IMR-90 (cell line): ENCODE data around the gene CEP72. TPM values are rescaled to one million over a fixed set of nuclear protein-coding genes. Genes with fewer than 3 reads are reported as not detected.
"Not testable (repeated sequence)": the region's sequence is repeated elsewhere in the genome, so short reads cannot be mapped to it uniquely, and the experiment has no call there.

ENCODE experiments used
- ATAC-seq: fragments of 200-7000 bp; cut with Tn5 transposase; 2 replicates; pipeline ENCODE4 v1.9.1; 2020; ENCODE audit warnings: low read depth, mild to moderate bottlenecking, moderate library complexity
- BruUV-seq: library from RNA; stranded (reverse); fragments of 400-500 nt; replicated peaks from 2 replicates; lab custom pipeline; 2021; lab: Mats Ljungman, UMichigan
- CTCF ChIA-PET: fragments of 300-600 bp; formaldehyde crosslinking; extraction: SDS; loops from one replicate; lab custom pipeline; 2021; ENCODE audit warnings: antibody characterized with exemption; lab: Yijun Ruan, JAX
- POLR2A ChIA-PET: fragments of 300-600 bp; sonication (Branson Sonifier 250); formaldehyde crosslinking; loops from one replicate; lab custom pipeline; 2022; ENCODE audit warnings: antibody characterized with exemption; ENCODE audit not compliant: unreplicated experiment; lab: Charles Lee
- DNase-seq: peaks from one replicate; pipeline ENCODE4 v3.0.0; 2013
- H2AFZ ChIP-seq: replicated peaks from 2 replicates; pipeline ENCODE3; 2013; ENCODE audit warnings: low read length, mild to moderate bottlenecking; ENCODE audit not compliant: poor library complexity
- H2AK5ac ChIP-seq: 2 replicates; pipeline ENCODE4 v1.6.1; 2013; ENCODE audit warnings: low read depth, low read length, inconsistent platforms
- H2AK9ac ChIP-seq: replicated peaks from 2 replicates; pipeline ENCODE3; 2013; ENCODE audit warnings: mild to moderate bottlenecking, low read depth, low read length, moderate library complexity; ENCODE audit not compliant: poor library complexity
- H2BK120ac ChIP-seq: 2 replicates; pipeline ENCODE4 v1.6.1; 2013; ENCODE audit warnings: low read depth, low read length, inconsistent platforms
- H2BK15ac ChIP-seq: 3 replicates; pipeline ENCODE4 v1.6.1; 2013; ENCODE audit warnings: low read depth, low read length, inconsistent platforms
- H2BK20ac ChIP-seq: 2 replicates; pipeline ENCODE4 v1.6.1; 2013; ENCODE audit warnings: low read depth, mild to moderate bottlenecking, inconsistent platforms, low read length, moderate library complexity
- H2BK5ac ChIP-seq: 2 replicates; pipeline ENCODE4 v1.6.1; 2013; ENCODE audit warnings: mild to moderate bottlenecking, low read depth, low read length, inconsistent platforms; ENCODE audit not compliant: poor library complexity, severe bottlenecking
- H3K14ac ChIP-seq: replicated peaks from 2 replicates; pipeline ENCODE4 v1.6.1; 2013; ENCODE audit warnings: low read depth, low read length, inconsistent platforms
- H3K18ac ChIP-seq: 2 replicates; pipeline ENCODE4 v1.6.1; 2013; ENCODE audit warnings: low read depth, low read length, control low read depth
- H3K23ac ChIP-seq: 2 replicates; pipeline ENCODE4 v1.6.1; 2013; ENCODE audit warnings: low read depth, low read length, inconsistent platforms
- H3K27ac ChIP-seq: 2 replicates; pipeline ENCODE4 v1.5.1; 2013; ENCODE audit warnings: mild to moderate bottlenecking, control low read depth, low read length; ENCODE audit not compliant: insufficient read depth
- H3K27me3 ChIP-seq: 2 replicates; pipeline ENCODE4 v1.6.1; 2013; ENCODE audit warnings: low read length; ENCODE audit not compliant: control insufficient read depth, insufficient read depth
- H3K36me3 ChIP-seq: 2 replicates; pipeline ENCODE4 v1.6.1; 2013; ENCODE audit warnings: low read length, mixed read lengths; ENCODE audit not compliant: control insufficient read depth, insufficient read depth
- H3K4ac ChIP-seq: 2 replicates; pipeline ENCODE4 v1.6.1; 2013; ENCODE audit warnings: low read depth, low read length, inconsistent platforms
- H3K4me1 ChIP-seq: 2 replicates; pipeline ENCODE4 v1.6.1; 2013; ENCODE audit warnings: low read length, mixed read lengths; ENCODE audit not compliant: control insufficient read depth, insufficient read depth
- H3K4me2 ChIP-seq: 2 replicates; pipeline ENCODE4 v1.6.1; 2013; ENCODE audit warnings: low read depth, mild to moderate bottlenecking, control low read depth, low read length, moderate library complexity
- H3K4me3 ChIP-seq: 2 replicates; pipeline ENCODE4 v1.5.1; 2013; ENCODE audit warnings: low read depth, mild to moderate bottlenecking, control low read depth, low read length, moderate library complexity; ENCODE audit not compliant: insufficient read depth
- H3K56ac ChIP-seq: 2 replicates; pipeline ENCODE4 v1.6.1; 2013; ENCODE audit warnings: low read length, inconsistent platforms; ENCODE audit not compliant: insufficient read depth; ENCODE audit errors: extremely low read depth
- H3K79me1 ChIP-seq, 2 experiments: 2 replicates each; pipeline ENCODE4 v1.6.1; 2013; ENCODE audit warnings: low read length in 2 of 2, inconsistent platforms in 1 of 2, low read depth in 1 of 2
- H3K9ac ChIP-seq: 2 replicates; pipeline ENCODE4 v1.6.1; 2013; ENCODE audit warnings: low read depth, low read length, control low read depth
- H3K9me1 ChIP-seq: 2 replicates; pipeline ENCODE4 v1.6.1; 2013; ENCODE audit warnings: low read length, inconsistent platforms; ENCODE audit not compliant: insufficient read depth
- H3K9me3 ChIP-seq: 2 replicates; pipeline ENCODE4 v1.6.1; 2013; ENCODE audit warnings: low read length; ENCODE audit not compliant: control insufficient read depth, insufficient read depth
- H4K20me1 ChIP-seq: 2 replicates; pipeline ENCODE4 v1.6.1; 2013; ENCODE audit warnings: low read length, inconsistent platforms; ENCODE audit not compliant: insufficient read depth
- H4K5ac ChIP-seq: 2 replicates; pipeline ENCODE4 v1.6.1; 2013; ENCODE audit warnings: mild to moderate bottlenecking, low read depth, low read length, control low read depth
- H4K8ac ChIP-seq, 2 experiments: 2 replicates each; pipeline ENCODE4 v1.6.1; 2013; ENCODE audit warnings: low read depth in 2 of 2, low read length in 2 of 2, control low read depth in 1 of 2, inconsistent platforms in 1 of 2
- H4K91ac ChIP-seq: 2 replicates; pipeline ENCODE4 v1.6.1; 2013; ENCODE audit warnings: low read depth, low read length, inconsistent platforms; ENCODE audit not compliant: insufficient read depth
- MXI1 ChIP-seq: IDR thresholded peaks from 2 replicates; pipeline ENCODE4 v1.6.1; 2012; ENCODE audit warnings: low read depth, mild to moderate bottlenecking, low read length, moderate library complexity, borderline replicate concordance
- WGBS, 2 experiments: methylation state at CpG; one replicate each; pipeline versions ENCODE4 v1.1.5 to v1.1.7; 2013; ENCODE audit warnings: missing lambda C conversion rate in 2 of 2; ENCODE audit not compliant: insufficient read length in 1 of 2; ENCODE audit errors: extremely low coverage in 2 of 2; 5-methylcytosine and 5-hydroxymethylcytosine counted together
- dilution Hi-C: fragments of 300-500 bp; cut with HindIII; formaldehyde crosslinking; loops from one replicate; pipeline ENCODE4 v1.14.3; 2018; ENCODE audit warnings: low sequenced_read_pairs; ENCODE audit not compliant: unreplicated experiment
- in situ Hi-C: fragments of 300-500 bp; cut with MboI; formaldehyde crosslinking; loops from 3 replicates; pipeline ENCODE4 v1.14.3; 2019; ENCODE audit warnings: low sequenced_read_pairs, inconsistent platforms, mixed read lengths
- intact Hi-C: fragments of 100-400 bp; cut with micrococcal nuclease; formaldehyde crosslinking; loops from 2 replicates; pipeline ENCODE4 v1.10.0; 2022
- polyA plus RNA-seq, 3 experiments: library from polyadenylated mRNA; depleted of rRNA; stranded (reverse); fragments of >200 nt; gene quantifications; 2 replicates each; pipeline ENCODE4 v1.2.3, GENCODE V29; 2012; ENCODE audit warnings: low replicate concordance in 1 of 3
- total RNA-seq: library from RNA; depleted of rRNA; stranded (reverse); fragments of >200 nt; gene quantifications from 2 replicates; pipeline ENCODE4 v1.2.3, GENCODE V29; 2012

Gene CEP72
- total and polyA plus RNA-seq, 2 of the 4 experiments (the other 2 are of a cell fraction), result 2.9 to 4.3 TPM

- Histone ChIP-seq H4K8ac (no peak overlapping the region), H4K5ac (no peak overlapping the region), H3K9ac (no peak overlapping the region), H3K4me1 (no peaks in the 10 kb centered on the region; the same call in 1 of the 2 replicates), H3K9me3 (no peaks in the 10 kb centered on the region), H2AK9ac (no peak overlapping the region), H2AK5ac (no peak overlapping the region), H3K9me1 (no peaks in the 10 kb centered on the region), H3K36me3 (no peaks in the 10 kb centered on the region), H3K4me2 (no peak overlapping the region), H3K4ac (no peak overlapping the region), H3K27me3 (peaks cover 13% of the 10 kb centered on the region; the same call in 1 of the 2 replicates), H4K20me1 (no peaks in the 10 kb centered on the region), H3K56ac (no peak overlapping the region), H2BK20ac (no peak overlapping the region), H2BK120ac (no peak overlapping the region), H3K4me3 (no peak overlapping the region), H2BK15ac (no peak overlapping the region), H2AFZ (no peak overlapping the region), H3K14ac (no peak overlapping the region), H3K79me1 (no peaks in the 10 kb centered on the region), H3K23ac (no peak overlapping the region), H2BK5ac (no peak overlapping the region), H4K91ac (no peak overlapping the region), H3K27ac (no peak overlapping the region), H3K18ac (no peak overlapping the region)
- in situ Hi-C loops, result no loop called here
- dilution Hi-C loops, result no loop called here
- ATAC-seq (no peak), DNase-seq (no peak)
- CTCF ChIA-PET, result no interaction called here
- no TSS peak for BruUV-seq
- TF ChIP-seq MXI1, result no peak
- intact Hi-C loops, result no loop called here
- 80% methylated on average over 12 of the region's 44 CpGs; no CpG with 5 or more reads in 1 of the 2 experiments for WGBS, 2 experiments
- POLR2A ChIA-PET, result no interaction called here
These were observed 65.3 kb downstream of the CEP72 start for GRCh38 chr5:677131-678101.

GRCh38 chr5:678521-678920 is 66.4 kb downstream of the CEP72 start:
- ATAC-seq, H2AK9ac ChIP-seq, H2AFZ ChIP-seq, H3K9me1 ChIP-seq, H2AK5ac ChIP-seq, in situ Hi-C loops, H2BK5ac ChIP-seq, H3K4me3 ChIP-seq, H3K9ac ChIP-seq, POLR2A ChIA-PET, H3K79me1 ChIP-seq, H4K20me1 ChIP-seq, DNase-seq, H3K14ac ChIP-seq, H3K56ac ChIP-seq, H3K36me3 ChIP-seq, H4K91ac ChIP-seq, H3K27ac ChIP-seq, H3K18ac ChIP-seq, H3K4me1 ChIP-seq, intact Hi-C loops, H3K27me3 ChIP-seq, CTCF ChIA-PET, dilution Hi-C loops, H3K9me3 ChIP-seq, H2BK120ac ChIP-seq, H3K23ac ChIP-seq, BruUV-seq, H2BK20ac ChIP-seq, H3K4me2 ChIP-seq, H4K8ac ChIP-seq, H3K4ac ChIP-seq, H2BK15ac ChIP-seq, H4K5ac ChIP-seq: not testable (repeated sequence)
- WGBS, 2 experiments, result no CpG with 5 or more reads among the region's 16 CpGs
